Smooth muscle cell (in vitro differentiated cells): ENCODE data around the gene PIK3CG. TPM values are rescaled to one million over a fixed set of nuclear protein-coding genes. Genes with fewer than 3 reads are reported as not detected.

Source experiments
- DNase-seq: peaks from one replicate; lab custom pipeline; 2025; ENCODE audit not compliant: unreplicated experiment; lab: John Stamatoyannopoulos, UW
- H2AFZ ChIP-seq: fragments of 200-600 bp; sonication (generic); 2 replicates; pipeline ENCODE4 v1.6.0; 2016; ENCODE audit warnings: antibody characterized with exemption, low read depth, mild to moderate bottlenecking
- H3F3A ChIP-seq: fragments of 200-600 bp; sonication (generic); 2 replicates; pipeline ENCODE4 v1.6.0; 2017; ENCODE audit warnings: antibody characterized with exemption, low read depth
- H3K27ac ChIP-seq: fragments of 200-600 bp; sonication (generic); 2 replicates; pipeline ENCODE4 v1.5.1; 2016; ENCODE audit warnings: low read depth, mild to moderate bottlenecking
- H3K27me3 ChIP-seq: fragments of 200-600 bp; sonication (generic); 2 replicates; pipeline ENCODE4 v1.6.1; 2016; ENCODE audit warnings: low read depth, mild to moderate bottlenecking
- H3K36me3 ChIP-seq: fragments of 200-600 bp; sonication (generic); 2 replicates; pipeline ENCODE4 v1.5.1; 2016; ENCODE audit warnings: low read depth
- H3K4me1 ChIP-seq: fragments of 200-600 bp; sonication (generic); 2 replicates; pipeline ENCODE4 v1.5.1; 2016; ENCODE audit warnings: low read depth
- H3K4me2 ChIP-seq: fragments of 200-600 bp; sonication (generic); 2 replicates; pipeline ENCODE4 v1.6.0; 2016; ENCODE audit warnings: mild to moderate bottlenecking
- H3K4me3 ChIP-seq: fragments of 200-600 bp; sonication (generic); 2 replicates; pipeline ENCODE4 v1.5.1; 2016; ENCODE audit warnings: mild to moderate bottlenecking
- H3K79me2 ChIP-seq: fragments of 200-600 bp; sonication (generic); 2 replicates; pipeline ENCODE4 v1.6.0; 2016; ENCODE audit warnings: low read depth, mild to moderate bottlenecking
- H3K9ac ChIP-seq: fragments of 200-600 bp; sonication (generic); 2 replicates; pipeline ENCODE4 v1.6.0; 2016; ENCODE audit warnings: low read depth
- H3K9me3 ChIP-seq: fragments of 200-600 bp; sonication (generic); replicated peaks from 2 replicates; pipeline ENCODE4 v1.5.1; 2016; ENCODE audit warnings: low read depth
- H4K20me1 ChIP-seq: fragments of 200-600 bp; sonication (generic); 2 replicates; pipeline ENCODE4 v1.6.0; 2016; ENCODE audit warnings: low read depth
- WGBS: methylation state at CpG from one replicate; pipeline ENCODE4 v1.1.7; 2016; ENCODE audit warnings: low lambda C conversion rate; 5-methylcytosine and 5-hydroxymethylcytosine counted together
- polyA plus RNA-seq: library from polyadenylated mRNA; unstranded; fragments of >200 nt; fragmentation: Nextera tagmentation; extraction: Ambion mirVana; gene quantifications from 2 replicates; pipeline ENCODE4 v1.2.1, GENCODE V29; 2016
- total RNA-seq: library from RNA; depleted of rRNA; stranded (reverse); fragments of >200 nt; gene quantifications from 2 replicates; pipeline ENCODE4 v1.2.3, GENCODE V29; 2014
- TF ChIP-seq, protein P1 (sequence below): fragments of 200-600 bp; sonication (generic); IDR thresholded peaks from 2 replicates; pipeline ENCODE4 v1.5.1; 2017; ENCODE audit warnings: borderline replicate concordance, mild to moderate bottlenecking, antibody characterized with exemption; ENCODE audit not compliant: insufficient read depth, poor library complexity, severe bottlenecking

The PIK3CG gene
- not detected in 2 replicates for total RNA-seq
- not detected in 2 replicates for polyA plus RNA-seq

DNA sequence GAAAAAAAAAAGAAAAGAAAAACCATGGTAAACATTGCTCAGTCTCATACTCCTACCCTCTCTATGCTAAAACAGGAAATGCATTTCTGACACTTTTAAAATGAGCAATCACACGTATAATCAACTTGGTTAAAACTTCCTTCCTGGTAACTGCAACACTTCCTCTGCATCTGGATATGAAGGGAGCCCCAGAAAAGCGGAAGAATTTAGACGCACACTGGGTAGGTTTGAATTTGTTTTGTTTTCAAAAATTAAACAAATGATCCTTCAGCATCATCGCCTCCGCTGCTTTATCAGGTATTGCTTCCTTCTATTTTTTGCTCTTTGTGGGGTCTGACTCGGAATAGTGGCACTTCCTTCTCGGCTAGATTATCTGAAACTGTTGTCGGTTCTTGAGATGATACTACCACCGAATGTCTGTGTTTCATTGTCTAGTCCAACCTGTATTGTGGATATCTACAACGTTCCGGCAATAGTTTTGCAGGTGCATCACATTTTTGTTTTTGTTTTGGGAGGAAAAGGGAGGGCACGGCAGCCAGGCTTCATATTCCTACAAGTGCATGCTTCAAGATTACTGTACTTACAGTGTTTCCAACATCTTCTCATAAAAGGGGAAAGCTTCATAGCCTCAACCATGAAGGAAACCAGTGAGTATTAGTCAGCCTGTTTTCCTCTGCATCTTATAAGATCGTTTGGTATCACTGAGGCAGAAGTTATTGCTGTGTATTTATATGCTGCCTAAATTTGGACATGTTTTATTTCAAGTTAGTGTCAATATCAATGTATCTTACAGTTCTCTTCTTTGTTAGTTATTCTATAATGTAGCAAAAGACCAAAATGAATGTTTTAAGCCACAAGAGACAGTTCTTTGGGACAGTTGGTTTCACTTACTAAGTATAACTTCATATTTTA is at the start of gene PIK3CG:
PIK3CG (plus strand) TSS at position 153 of the 912 bp plus-strand sequence. CDS start 2,280 bp downstream, outside the sequence.
- no peak within 1 kb of the TSS for H3K27ac ChIP-seq
- H2AFZ ChIP-seq = no peak within 1 kb of the TSS
- 78% methylated on average over 13 of the region's 13 CpGs for WGBS
- no peak within 1 kb of the TSS for H3K4me3 ChIP-seq
- TF ChIP-seq, protein P1, sequence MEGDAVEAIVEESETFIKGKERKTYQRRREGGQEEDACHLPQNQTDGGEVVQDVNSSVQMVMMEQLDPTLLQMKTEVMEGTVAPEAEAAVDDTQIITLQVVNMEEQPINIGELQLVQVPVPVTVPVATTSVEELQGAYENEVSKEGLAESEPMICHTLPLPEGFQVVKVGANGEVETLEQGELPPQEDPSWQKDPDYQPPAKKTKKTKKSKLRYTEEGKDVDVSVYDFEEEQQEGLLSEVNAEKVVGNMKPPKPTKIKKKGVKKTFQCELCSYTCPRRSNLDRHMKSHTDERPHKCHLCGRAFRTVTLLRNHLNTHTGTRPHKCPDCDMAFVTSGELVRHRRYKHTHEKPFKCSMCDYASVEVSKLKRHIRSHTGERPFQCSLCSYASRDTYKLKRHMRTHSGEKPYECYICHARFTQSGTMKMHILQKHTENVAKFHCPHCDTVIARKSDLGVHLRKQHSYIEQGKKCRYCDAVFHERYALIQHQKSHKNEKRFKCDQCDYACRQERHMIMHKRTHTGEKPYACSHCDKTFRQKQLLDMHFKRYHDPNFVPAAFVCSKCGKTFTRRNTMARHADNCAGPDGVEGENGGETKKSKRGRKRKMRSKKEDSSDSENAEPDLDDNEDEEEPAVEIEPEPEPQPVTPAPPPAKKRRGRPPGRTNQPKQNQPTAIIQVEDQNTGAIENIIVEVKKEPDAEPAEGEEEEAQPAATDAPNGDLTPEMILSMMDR = no peak
- H4K20me1 ChIP-seq = no peaks in the 10 kb centered on the region
- H3K9me3 ChIP-seq = no peaks in the 10 kb centered on the region
- no peak for DNase-seq
- no peaks in the 10 kb centered on the region for H3K79me2 ChIP-seq
- peaks cover 6% of the 10 kb centered on the region for H3K27me3 ChIP-seq
- H3F3A ChIP-seq = no peaks in the 10 kb centered on the region
- no peaks in the 10 kb centered on the region for H3K36me3 ChIP-seq
- no peak within 1 kb of the TSS for H3K9ac ChIP-seq
- H3K4me2 ChIP-seq = no peak within 1 kb of the TSS
- H3K4me1 ChIP-seq = no peaks in the 10 kb centered on the region

DNA sequence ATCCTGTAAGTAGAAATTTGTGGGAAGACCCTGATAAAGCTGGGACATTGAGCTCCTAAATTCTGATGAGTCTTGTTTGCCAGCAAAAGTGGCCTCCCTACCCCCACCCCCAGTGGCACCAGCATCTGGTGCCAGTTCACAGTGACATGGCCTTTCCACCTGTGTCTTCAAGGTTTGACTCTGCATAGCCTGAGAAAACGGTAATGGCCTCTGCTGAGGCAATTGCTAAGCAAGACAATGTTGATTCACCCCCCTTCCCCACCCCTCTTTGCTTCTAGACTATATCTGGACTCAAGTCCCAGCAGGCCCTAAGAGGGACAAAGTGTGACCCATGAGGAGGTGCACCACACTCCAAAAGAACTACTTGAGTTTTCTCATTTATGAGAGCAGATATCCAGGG is 48.0 kb upstream of the PIK3CG start:
- H3K4me1 ChIP-seq = no peaks in the 10 kb centered on the region
- no peak overlapping the region for H2AFZ ChIP-seq
- H3K9ac ChIP-seq = no peak overlapping the region
- no peak overlapping the region for H3K4me2 ChIP-seq
- WGBS = 100% methylated on average over 1 of the region's 1 CpG
- H4K20me1 ChIP-seq = no peaks in the 10 kb centered on the region
- H3K9me3 ChIP-seq = no peaks in the 10 kb centered on the region
- H3K27me3 ChIP-seq = no peaks in the 10 kb centered on the region
- TF ChIP-seq, protein P1 = no peak
- H3K36me3 ChIP-seq = no peaks in the 10 kb centered on the region
- no peak overlapping the region for H3K27ac ChIP-seq
- H3K4me3 ChIP-seq = no peak overlapping the region
- H3K79me2 ChIP-seq = no peaks in the 10 kb centered on the region
- no peak for DNase-seq
- no peaks in the 10 kb centered on the region for H3F3A ChIP-seq

DNA sequence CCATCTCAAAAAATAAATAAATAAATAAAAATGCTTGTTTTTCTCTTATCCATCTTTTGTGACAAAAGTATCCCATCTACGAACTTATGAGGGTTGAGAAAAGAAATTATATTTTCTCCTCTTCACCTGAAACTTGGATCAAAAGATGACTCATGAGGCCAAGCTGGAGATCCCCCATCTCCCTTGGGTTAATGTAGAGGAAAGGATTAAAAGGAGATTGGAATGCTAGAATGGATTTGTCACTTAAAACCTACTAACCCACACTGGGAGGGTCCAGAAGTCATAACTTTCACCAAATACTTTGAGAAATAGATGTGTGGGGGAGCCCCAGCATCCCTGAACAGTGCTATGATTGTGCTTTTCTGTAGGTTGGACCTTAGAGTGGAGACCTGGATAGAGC is 46.3 kb upstream of the PIK3CG start:
- no peak overlapping the region for H2AFZ ChIP-seq
- H3K9ac ChIP-seq = no peak overlapping the region
- no peaks in the 10 kb centered on the region for H4K20me1 ChIP-seq
- H3K79me2 ChIP-seq = no peaks in the 10 kb centered on the region
- DNase-seq = no peak
- no peak overlapping the region for H3K27ac ChIP-seq
- no peaks in the 10 kb centered on the region for H3K4me1 ChIP-seq
- no peaks in the 10 kb centered on the region for H3K9me3 ChIP-seq
- H3K27me3 ChIP-seq = no peaks in the 10 kb centered on the region
- WGBS = 0% methylated on average over 1 of the region's 1 CpG
- H3F3A ChIP-seq = no peaks in the 10 kb centered on the region
- no peak overlapping the region for H3K4me3 ChIP-seq
- no peaks in the 10 kb centered on the region for H3K36me3 ChIP-seq
- H3K4me2 ChIP-seq = no peak overlapping the region
- TF ChIP-seq, protein P1 = no peak

DNA sequence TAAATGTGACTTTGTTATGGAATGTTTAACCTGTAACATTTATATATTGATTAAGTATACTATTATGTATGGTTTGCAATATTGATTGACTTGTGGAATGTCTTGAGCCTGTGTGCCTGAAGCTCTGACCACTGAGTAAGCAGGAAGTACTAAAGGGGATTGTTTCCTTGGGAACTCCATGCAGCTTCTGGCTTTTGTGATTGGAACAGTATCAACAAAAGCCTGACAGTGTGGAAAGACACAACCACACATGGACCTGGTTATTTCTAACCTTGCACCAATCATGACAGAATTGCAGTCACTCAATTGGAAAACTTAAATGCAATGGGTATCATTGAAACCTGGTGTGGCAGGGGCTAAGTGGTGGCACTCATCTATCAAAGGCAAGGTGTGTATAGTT is 45.5 kb upstream of the PIK3CG start:
- Histone ChIP-seq H3K4me2 (no peak overlapping the region), H4K20me1 (no peaks in the 10 kb centered on the region), H3K27ac (no peak overlapping the region), H3K9me3 (no peaks in the 10 kb centered on the region), H3K4me3 (no peak overlapping the region), H3K79me2 (no peaks in the 10 kb centered on the region), H3K27me3 (no peaks in the 10 kb centered on the region), H2AFZ (no peak overlapping the region), H3K4me1 (no peaks in the 10 kb centered on the region), H3K36me3 (no peaks in the 10 kb centered on the region), H3K9ac (no peak overlapping the region), H3F3A (no peaks in the 10 kb centered on the region)
- DNase-seq = no peak
- TF ChIP-seq, protein P1 = no peak
